ENCODE results near the gene ZBTB46. TPM values are rescaled to one million over a fixed set of nuclear protein-coding genes. Genes with fewer than 3 reads are reported as not detected.
"Not testable (repeated sequence)": the region's sequence is repeated elsewhere in the genome, so short reads cannot be mapped to it uniquely, and the experiment has no call there.

Gene ZBTB46
- polyA plus RNA-seq, 3 donors = 0.07 to 2.3 (median 0.37) TPM

DNA sequence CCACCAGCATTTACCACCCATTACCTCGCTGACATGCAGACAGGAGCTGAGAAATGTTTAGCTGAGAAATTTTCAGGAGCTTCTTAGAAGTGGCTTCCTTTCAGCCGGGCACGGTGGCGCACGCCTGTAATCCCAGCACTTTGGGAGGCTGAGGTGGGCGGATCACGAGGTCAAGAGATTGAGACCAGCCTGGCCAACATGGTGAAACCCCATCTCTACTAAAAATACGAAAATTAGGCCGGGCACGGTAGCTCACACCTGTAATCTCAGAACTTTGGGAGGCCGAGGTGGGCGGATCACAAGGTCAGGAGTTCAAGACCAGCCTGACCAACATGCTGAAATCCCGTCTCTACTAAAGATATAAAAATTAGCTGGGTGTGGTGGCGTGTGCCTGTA lies 20.5 kb upstream of the ZBTB46 start:
- H3K27ac Mint-ChIP-seq = peak overlapping the region in 1 of 7 donors; percentile 25
- intact Hi-C loops (cut with micrococcal nuclease) = loop anchor here in 1 of 2 donors (10.0 kb wide), 1 partner anchor 47 kb away; no protein-coding TSS in a partner anchor
- H3K4me2 ChIP-seq (replicated peaks; ENCODE audit: extremely low read depth, low read length, poor library complexity, severe bottlenecking); H2AFZ ChIP-seq (ENCODE audit: insufficient read depth, low read depth, low read length, poor library complexity, severe bottlenecking); H3K36me3 ChIP-seq (replicated peaks in 1 of 2; ENCODE audit: control insufficient read depth in 1 of 2, insufficient read depth in 2 of 2, low read length in 2 of 2); H3K27ac ChIP-seq (ENCODE audit: low read depth in 1 of 2, low read length in 2 of 2); H3K36me3 Mint-ChIP-seq; H3K9me3 ChIP-seq (replicated peaks in 1 of 2; ENCODE audit: control insufficient read depth in 1 of 2, insufficient read depth in 1 of 2, low read length in 2 of 2); H3K9ac ChIP-seq (ENCODE audit: insufficient read depth, low read length, poor library complexity, severe bottlenecking); H3K4me3 ChIP-seq (replicated peaks in 1 of 3; ENCODE audit: low read depth in 2 of 3, low read length in 3 of 3); DNase-seq; H3K9me3 Mint-ChIP-seq; H3K79me2 ChIP-seq (ENCODE audit: insufficient read depth, low read length); H4K20me1 ChIP-seq (ENCODE audit: insufficient read depth, low read length): not testable (repeated sequence)
- peaks cover 2 to 31% of the 10 kb centered on the region in 2 donors for H3K27me3 ChIP-seq (ENCODE audit: control insufficient read depth in 2 of 2, insufficient read depth in 2 of 2, low read length in 2 of 2)
- H3K4me3 Mint-ChIP-seq = peak overlapping the region in 1 of 2 donors; percentile 19
- peaks cover 32% of the 10 kb centered on the region for H3K4me1 Mint-ChIP-seq
- H3K27me3 Mint-ChIP-seq (ENCODE audit: low read depth in 3 of 3) = peaks cover 10 to 51% (median 33%) of the 10 kb centered on the region in 3 donors
- peaks cover 56 to 59% of the 10 kb centered on the region in 2 donors for H3K4me1 ChIP-seq (ENCODE audit: control insufficient read depth in 1 of 2, insufficient read depth in 2 of 2, low read length in 2 of 2)
- 85% methylated on average over 4 of the region's 14 CpGs for WGBS (ENCODE audit: insufficient coverage)

DNA sequence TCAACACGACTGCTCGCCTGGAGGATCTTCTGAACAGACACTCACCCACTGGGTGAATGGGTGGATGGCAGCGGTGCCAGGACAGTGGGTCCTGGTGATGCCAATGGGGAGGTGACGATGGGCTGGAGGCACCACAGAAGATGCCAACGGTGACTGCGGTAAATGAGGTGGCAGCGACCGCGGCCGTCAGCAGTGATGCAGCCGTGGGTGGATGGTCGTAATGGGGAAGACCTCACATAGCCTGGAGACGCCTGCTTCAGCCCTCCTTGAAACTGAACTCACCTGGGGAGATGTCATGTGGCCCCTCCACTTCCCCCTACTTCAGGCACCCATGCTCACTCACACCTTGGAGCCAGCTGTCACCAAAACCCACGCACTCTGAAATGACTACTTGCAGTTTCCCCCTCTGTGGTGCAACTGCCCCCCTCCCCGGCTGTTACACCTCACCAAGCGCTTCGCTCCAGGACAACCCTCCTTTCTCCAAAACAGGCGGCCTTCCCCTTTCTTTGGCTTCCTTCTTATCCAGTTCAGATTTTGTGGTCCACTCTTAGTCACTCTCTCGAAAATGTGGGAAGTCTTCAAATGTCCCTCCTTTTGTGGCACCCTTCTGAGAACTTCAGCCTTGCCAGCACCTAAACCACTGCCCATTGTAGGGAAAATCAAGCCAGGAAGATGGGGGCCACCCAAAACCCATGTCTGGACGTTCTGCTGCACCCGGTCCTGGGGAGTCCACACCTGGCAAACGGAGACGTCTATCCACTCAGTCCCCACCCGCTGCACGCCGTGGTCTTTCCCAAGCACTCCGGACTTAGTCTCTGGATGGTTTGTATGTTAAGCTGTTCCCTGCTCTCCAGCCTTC lies 19.9 kb upstream of the ZBTB46 start:
- Histone ChIP-seq H3K4me2 (replicated peaks; ENCODE audit: extremely low read depth, low read length, poor library complexity, severe bottlenecking) (no peak overlapping the region), H3K36me3 (replicated peaks in 1 of 2; ENCODE audit: control insufficient read depth in 1 of 2, insufficient read depth in 2 of 2, low read length in 2 of 2) (no peaks in the 10 kb centered on the region), H3K4me1 (ENCODE audit: control insufficient read depth in 1 of 2, insufficient read depth in 2 of 2, low read length in 2 of 2) (peaks cover 62 to 65% of the 10 kb centered on the region in 2 donors), H3K79me2 (ENCODE audit: insufficient read depth, low read length) (no peaks in the 10 kb centered on the region), H3K27ac (ENCODE audit: low read depth in 1 of 2, low read length in 2 of 2) (no peak overlapping the region), H3K9ac (ENCODE audit: insufficient read depth, low read length, poor library complexity, severe bottlenecking) (no peak overlapping the region), H2AFZ (ENCODE audit: insufficient read depth, low read depth, low read length, poor library complexity, severe bottlenecking) (no peak overlapping the region), H3K9me3 (replicated peaks in 1 of 2; ENCODE audit: control insufficient read depth in 1 of 2, insufficient read depth in 1 of 2, low read length in 2 of 2) (no peaks in the 10 kb centered on the region), H4K20me1 (ENCODE audit: insufficient read depth, low read length) (no peaks in the 10 kb centered on the region), H3K4me3 (replicated peaks in 1 of 3; ENCODE audit: low read depth in 2 of 3, low read length in 3 of 3) (no peak overlapping the region), H3K27me3 (ENCODE audit: control insufficient read depth in 2 of 2, insufficient read depth in 2 of 2, low read length in 2 of 2) (peaks cover 2 to 37% of the 10 kb centered on the region in 2 donors)
- WGBS (ENCODE audit: insufficient coverage) = 60% methylated on average over 23 of the region's 27 CpGs
- Mint-ChIP-seq H3K27ac (peak overlapping the region in 3 of 7 donors; percentile 25 to 71 (median 47)), H3K27me3 (ENCODE audit: low read depth in 3 of 3) (peaks cover 9 to 45% (median 29%) of the 10 kb centered on the region in 3 donors), H3K4me1 (peaks cover 35% of the 10 kb centered on the region), H3K36me3 (no peaks in the 10 kb centered on the region), H3K9me3 (peaks cover 0 to 7% (median 0%) of the 10 kb centered on the region in 7 donors), H3K4me3 (peak overlapping the region; percentile 28 to 77)
- TF ChIP-seq, protein P1, sequence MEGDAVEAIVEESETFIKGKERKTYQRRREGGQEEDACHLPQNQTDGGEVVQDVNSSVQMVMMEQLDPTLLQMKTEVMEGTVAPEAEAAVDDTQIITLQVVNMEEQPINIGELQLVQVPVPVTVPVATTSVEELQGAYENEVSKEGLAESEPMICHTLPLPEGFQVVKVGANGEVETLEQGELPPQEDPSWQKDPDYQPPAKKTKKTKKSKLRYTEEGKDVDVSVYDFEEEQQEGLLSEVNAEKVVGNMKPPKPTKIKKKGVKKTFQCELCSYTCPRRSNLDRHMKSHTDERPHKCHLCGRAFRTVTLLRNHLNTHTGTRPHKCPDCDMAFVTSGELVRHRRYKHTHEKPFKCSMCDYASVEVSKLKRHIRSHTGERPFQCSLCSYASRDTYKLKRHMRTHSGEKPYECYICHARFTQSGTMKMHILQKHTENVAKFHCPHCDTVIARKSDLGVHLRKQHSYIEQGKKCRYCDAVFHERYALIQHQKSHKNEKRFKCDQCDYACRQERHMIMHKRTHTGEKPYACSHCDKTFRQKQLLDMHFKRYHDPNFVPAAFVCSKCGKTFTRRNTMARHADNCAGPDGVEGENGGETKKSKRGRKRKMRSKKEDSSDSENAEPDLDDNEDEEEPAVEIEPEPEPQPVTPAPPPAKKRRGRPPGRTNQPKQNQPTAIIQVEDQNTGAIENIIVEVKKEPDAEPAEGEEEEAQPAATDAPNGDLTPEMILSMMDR (IDR thresholded peaks at IDR 0.05) = no peak
- intact Hi-C loops (cut with micrococcal nuclease) = loop anchor here in 1 of 2 donors (10.0 kb wide), 1 partner anchor 46 kb away; no protein-coding TSS in a partner anchor
- peak in 2 of 3 donors; percentile 39 to 67 for DNase-seq
